GM18526 (cell line): Measurements from ENCODE around the gene ERBB4.

Experiments
- POLR2A ChIP-seq: IDR thresholded peaks from 3 replicates; pipeline ENCODE4 v1.6.1; 2011; ENCODE audit not compliant: insufficient read length; ENCODE audit errors: extremely low read depth

ERBB4 gene

GRCh38 chr2:211494085-211494484 is 1044.5 kb downstream of the ERBB4 start:
- no peak for TF ChIP-seq POLR2A

- TF ChIP-seq POLR2A: no peak
Measured at GRCh38 chr2:211487733-211488132, 1050.9 kb downstream of the ERBB4 start.

GRCh38 chr2:211479536-211480150 is 1059.0 kb downstream of the ERBB4 start:
- TF ChIP-seq POLR2A: no peak

- no peak for TF ChIP-seq POLR2A
Measured at GRCh38 chr2:211477537-211478275, 1060.9 kb downstream of the ERBB4 start.

GRCh38 chr2:211473116-211473515 is 1065.5 kb downstream of the ERBB4 start:
- no peak for TF ChIP-seq POLR2A

- TF ChIP-seq POLR2A: no peak
Measured at GRCh38 chr2:211469664-211470059, 1068.9 kb downstream of the ERBB4 start.

- TF ChIP-seq POLR2A: no peak
Measured at GRCh38 chr2:211468877-211469663, 1069.5 kb downstream of the ERBB4 start.

- TF ChIP-seq POLR2A: no peak
Measured at GRCh38 chr2:211468217-211468616, 1070.4 kb downstream of the ERBB4 start.

GRCh38 chr2:211463397-211463796 is 1075.2 kb downstream of the ERBB4 start:
- no peak for TF ChIP-seq POLR2A

- TF ChIP-seq POLR2A: no peak
Measured at GRCh38 chr2:211458974-211459373, 1079.6 kb downstream of the ERBB4 start.

- TF ChIP-seq POLR2A: no peak
Measured at GRCh38 chr2:211457325-211457724, 1081.3 kb downstream of the ERBB4 start.

GRCh38 chr2:211455216-211455841 is 1083.3 kb downstream of the ERBB4 start:
- TF ChIP-seq POLR2A: no peak

- no peak for TF ChIP-seq POLR2A
Measured at GRCh38 chr2:211454679-211455078, 1083.9 kb downstream of the ERBB4 start.

GRCh38 chr2:211453311-211453887 is 1085.2 kb downstream of the ERBB4 start:
- no peak for TF ChIP-seq POLR2A

GRCh38 chr2:211451642-211452041 is 1087.0 kb downstream of the ERBB4 start:
- no peak for TF ChIP-seq POLR2A
